DND-41 (cell line): ENCODE results near the gene ESYT2.

Source experiments
- ATAC-seq: fragments of 200-7000 bp; cut with Tn5 transposase; 3 replicates; pipeline ENCODE4 v1.9.1; 2021; ENCODE audit warnings: low read depth; ENCODE audit not compliant: insufficient read depth
- DNase-seq: peaks from one replicate; pipeline ENCODE4 v3.0.0-alpha.2; 2020
- H2AFZ ChIP-seq: 2 replicates; pipeline ENCODE4 v1.6.0; 2012; ENCODE audit warnings: low read depth, low read length
- H3K27ac ChIP-seq: 2 replicates; pipeline ENCODE4 v1.5.1; 2012; ENCODE audit warnings: low read length, inconsistent platforms
- H3K27me3 ChIP-seq: fragments of 200-600 bp; sonication (generic); 2 replicates; pipeline ENCODE4 v1.6.0; 2012; ENCODE audit warnings: low read length, mild to moderate bottlenecking, inconsistent platforms; ENCODE audit not compliant: insufficient read depth, poor library complexity
- H3K36me3 ChIP-seq: 2 replicates; pipeline ENCODE4 v1.5.1; 2012; ENCODE audit warnings: low read length, inconsistent platforms; ENCODE audit not compliant: insufficient read depth
- H3K4me1 ChIP-seq: 2 replicates; pipeline ENCODE4 v1.5.1; 2012; ENCODE audit warnings: mild to moderate bottlenecking, low read length; ENCODE audit not compliant: insufficient read depth
- H3K4me2 ChIP-seq: 2 replicates; pipeline ENCODE4 v1.6.0; 2012; ENCODE audit warnings: mild to moderate bottlenecking, moderate library complexity, low read length, inconsistent platforms; ENCODE audit not compliant: insufficient read depth
- H3K4me3 ChIP-seq, 2 experiments: fragments of 200-600 bp in 1 of 2; shearing (Covaris generic) in 1 of 2; 2 replicates each; pipeline ENCODE4 v1.5.1; 2012 to 2016; ENCODE audit warnings: inconsistent platforms in 2 of 2, low read length in 2 of 2, mild to moderate bottlenecking in 2 of 2, low read depth in 1 of 2, moderate library complexity in 1 of 2
- H3K79me2 ChIP-seq: 2 replicates; pipeline ENCODE4 v1.6.0; 2012; ENCODE audit warnings: low read length, inconsistent platforms; ENCODE audit not compliant: insufficient read depth
- H3K9ac ChIP-seq: 2 replicates; pipeline ENCODE4 v1.6.0; 2012; ENCODE audit warnings: low read depth, mild to moderate bottlenecking, inconsistent platforms, low read length, moderate library complexity
- H3K9me3 ChIP-seq: 2 replicates; pipeline ENCODE4 v1.5.1; 2012; ENCODE audit warnings: low read length, moderate library complexity, mild to moderate bottlenecking, inconsistent platforms; ENCODE audit not compliant: insufficient read depth, severe bottlenecking
- H4K20me1 ChIP-seq: 2 replicates; pipeline ENCODE4 v1.6.0; 2012; ENCODE audit warnings: low read length; ENCODE audit not compliant: insufficient read depth
- EZH2 ChIP-seq: IDR thresholded peaks from 3 replicates; pipeline ENCODE4 v1.6.1; 2012; ENCODE audit warnings: borderline replicate concordance, low read depth, mild to moderate bottlenecking, moderate library complexity, low read length, inconsistent platforms; ENCODE audit not compliant: severe bottlenecking
- TF ChIP-seq, protein P1 (sequence below): IDR thresholded peaks from 2 replicates; pipeline ENCODE4 v1.5.1; 2012; ENCODE audit warnings: borderline replicate concordance, low read length, moderate library complexity, mild to moderate bottlenecking; ENCODE audit not compliant: poor library complexity, severe bottlenecking; ENCODE audit errors: extremely low read depth

The ESYT2 gene

DNA sequence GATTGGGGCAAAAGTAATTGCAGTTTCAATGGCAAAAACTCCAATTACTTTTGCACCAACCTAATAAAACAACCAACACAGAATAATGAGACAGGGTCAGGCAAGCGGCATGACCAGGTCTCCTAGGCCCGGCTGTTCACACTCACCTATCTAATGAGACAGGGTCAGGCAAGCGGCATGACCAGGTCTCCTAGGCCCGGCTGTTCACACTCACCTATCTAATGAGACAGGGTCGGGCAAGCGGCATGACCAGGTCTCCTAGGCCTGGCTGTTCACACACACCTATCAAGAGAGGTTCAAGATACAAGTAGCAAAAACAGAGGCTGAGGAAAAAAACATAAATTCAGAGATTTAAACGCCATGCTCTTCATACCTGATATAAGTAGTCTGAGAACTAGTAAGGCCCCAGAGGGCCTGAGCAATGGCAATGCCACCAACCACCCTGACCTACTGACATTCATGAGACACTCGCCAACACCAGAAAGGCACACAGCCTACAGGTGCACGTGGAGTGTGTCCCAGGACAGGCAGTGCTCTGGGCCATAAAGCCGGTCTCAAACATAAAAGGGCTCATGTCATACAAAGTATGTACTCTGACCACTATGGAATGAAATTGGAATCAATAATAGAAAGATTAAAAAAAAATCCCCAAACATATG, 84.1 kb downstream of the ESYT2 start:
- Histone ChIP-seq H3K4me1 (no peaks in the 10 kb centered on the region), H3K9ac (no peak overlapping the region), H3K27me3 (no peaks in the 10 kb centered on the region), H3K36me3 (peaks cover 98% of the 10 kb centered on the region), H3K4me2 (no peak overlapping the region), H4K20me1 (no peaks in the 10 kb centered on the region), H3K4me3 (no peak overlapping the region), H3K9me3 (no peaks in the 10 kb centered on the region), H3K27ac (no peak overlapping the region), H3K79me2 (no peaks in the 10 kb centered on the region), H2AFZ (no peak overlapping the region)
- ATAC-seq (no peak), DNase-seq (no peak)
- TF ChIP-seq, protein P1, sequence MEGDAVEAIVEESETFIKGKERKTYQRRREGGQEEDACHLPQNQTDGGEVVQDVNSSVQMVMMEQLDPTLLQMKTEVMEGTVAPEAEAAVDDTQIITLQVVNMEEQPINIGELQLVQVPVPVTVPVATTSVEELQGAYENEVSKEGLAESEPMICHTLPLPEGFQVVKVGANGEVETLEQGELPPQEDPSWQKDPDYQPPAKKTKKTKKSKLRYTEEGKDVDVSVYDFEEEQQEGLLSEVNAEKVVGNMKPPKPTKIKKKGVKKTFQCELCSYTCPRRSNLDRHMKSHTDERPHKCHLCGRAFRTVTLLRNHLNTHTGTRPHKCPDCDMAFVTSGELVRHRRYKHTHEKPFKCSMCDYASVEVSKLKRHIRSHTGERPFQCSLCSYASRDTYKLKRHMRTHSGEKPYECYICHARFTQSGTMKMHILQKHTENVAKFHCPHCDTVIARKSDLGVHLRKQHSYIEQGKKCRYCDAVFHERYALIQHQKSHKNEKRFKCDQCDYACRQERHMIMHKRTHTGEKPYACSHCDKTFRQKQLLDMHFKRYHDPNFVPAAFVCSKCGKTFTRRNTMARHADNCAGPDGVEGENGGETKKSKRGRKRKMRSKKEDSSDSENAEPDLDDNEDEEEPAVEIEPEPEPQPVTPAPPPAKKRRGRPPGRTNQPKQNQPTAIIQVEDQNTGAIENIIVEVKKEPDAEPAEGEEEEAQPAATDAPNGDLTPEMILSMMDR, result no peak
- TF ChIP-seq EZH2, result no peak

DNA sequence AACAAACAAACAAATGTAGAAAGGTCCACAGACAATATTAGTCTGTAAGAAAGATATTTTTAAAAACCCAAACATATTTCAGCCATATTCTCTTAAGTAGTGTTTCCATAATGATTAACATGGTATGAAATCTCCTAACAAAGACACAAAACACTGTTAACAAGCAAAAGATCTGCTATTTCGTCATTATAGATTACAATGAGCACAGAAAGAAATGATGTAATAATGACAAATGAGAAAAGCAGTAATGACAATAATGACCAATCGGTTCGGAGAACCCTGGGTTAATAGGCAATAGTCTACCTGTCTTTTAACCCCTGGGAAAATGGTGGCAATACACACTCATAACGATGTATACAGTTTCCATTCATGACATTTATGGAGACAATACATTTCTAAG, 85.2 kb downstream of the ESYT2 start:
- DNase-seq, result no peak
- Histone ChIP-seq H3K27ac (no peak overlapping the region), H3K36me3 (peaks cover 96% of the 10 kb centered on the region)

DNA sequence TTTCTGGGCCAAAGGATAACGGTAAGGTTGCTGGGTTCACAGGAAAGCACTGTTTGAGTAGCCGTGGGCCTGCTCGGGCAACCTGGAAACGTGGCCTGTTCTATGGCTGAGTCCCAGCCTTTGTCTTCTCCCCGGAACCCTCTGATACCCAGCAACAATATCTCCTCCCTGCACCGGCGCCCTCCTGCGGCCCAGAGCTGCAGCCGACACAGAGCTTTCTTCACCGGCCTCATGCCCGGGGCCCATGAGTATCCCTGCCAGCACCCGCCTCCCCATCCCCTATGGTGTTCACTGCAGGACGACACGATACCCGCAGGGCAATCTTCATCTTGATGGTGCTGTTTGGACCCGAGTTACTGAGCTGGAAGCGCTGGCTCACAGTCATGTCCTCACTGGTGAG, 86.1 kb downstream of the ESYT2 start:
- no peaks in the 10 kb centered on the region for H3K27me3 ChIP-seq
- H2AFZ ChIP-seq, result no peak overlapping the region
- ATAC-seq (no peak), DNase-seq (no peak)
- no peaks in the 10 kb centered on the region for H3K79me2 ChIP-seq
- H3K4me1 ChIP-seq, result no peaks in the 10 kb centered on the region
- peaks cover 96% of the 10 kb centered on the region for H3K36me3 ChIP-seq
- H3K9me3 ChIP-seq, result no peaks in the 10 kb centered on the region
- H3K4me3 ChIP-seq, result no peak overlapping the region
- no peak overlapping the region for H3K9ac ChIP-seq
- no peak for TF ChIP-seq EZH2
- TF ChIP-seq, protein P1, result no peak
- no peak overlapping the region for H3K4me2 ChIP-seq
- no peaks in the 10 kb centered on the region for H4K20me1 ChIP-seq
- H3K27ac ChIP-seq, result no peak overlapping the region

More for the DNA sequence above, 85.2 kb downstream of the ESYT2 start:
- no peaks in the 10 kb centered on the region for H3K27me3 ChIP-seq
- H4K20me1 ChIP-seq, result no peaks in the 10 kb centered on the region
- no peak for ATAC-seq
- H3K79me2 ChIP-seq, result no peaks in the 10 kb centered on the region
- no peak overlapping the region for H3K4me3 ChIP-seq
- no peak overlapping the region for H3K9ac ChIP-seq
- no peak overlapping the region for H3K4me2 ChIP-seq
- no peak overlapping the region for H2AFZ ChIP-seq
- H3K9me3 ChIP-seq, result no peaks in the 10 kb centered on the region
- TF ChIP-seq EZH2, result no peak
- TF ChIP-seq, protein P1, result no peak
- H3K4me1 ChIP-seq, result no peaks in the 10 kb centered on the region
